ENCODE data around the gene STX12.

- TF ChIP-seq CTCF (IDR thresholded peaks at IDR 0.05) (no peak), POLR2A (IDR thresholded peaks at IDR 0.05) (no peak)
These were observed 60.5 kb downstream of the STX12 start for GRCh38 chr1:27833470-27833869.

All from ovary (tissue), 3 donors.